ENCODE data around the gene WWC2.

DNA sequence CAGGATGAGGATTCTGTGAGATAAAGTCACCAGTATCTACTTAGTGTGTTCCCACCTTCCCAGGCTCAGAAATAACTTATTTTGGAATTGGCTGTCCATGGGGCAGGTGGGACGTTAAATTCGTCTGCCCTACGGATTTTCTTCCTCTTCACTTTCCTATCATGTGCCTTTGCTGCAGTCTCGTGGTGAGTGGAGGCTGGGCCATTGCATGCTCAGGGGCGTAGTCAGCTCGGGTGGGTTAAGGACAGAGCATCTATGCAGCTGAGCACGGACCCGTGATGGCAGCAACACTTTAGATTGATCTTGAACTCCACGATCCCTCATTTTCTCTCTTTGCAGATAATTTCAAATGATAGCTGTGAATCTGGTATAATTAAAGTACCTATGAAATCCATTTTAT lies 169.5 kb downstream of the WWC2 start:
- TF ChIP-seq, protein P1, sequence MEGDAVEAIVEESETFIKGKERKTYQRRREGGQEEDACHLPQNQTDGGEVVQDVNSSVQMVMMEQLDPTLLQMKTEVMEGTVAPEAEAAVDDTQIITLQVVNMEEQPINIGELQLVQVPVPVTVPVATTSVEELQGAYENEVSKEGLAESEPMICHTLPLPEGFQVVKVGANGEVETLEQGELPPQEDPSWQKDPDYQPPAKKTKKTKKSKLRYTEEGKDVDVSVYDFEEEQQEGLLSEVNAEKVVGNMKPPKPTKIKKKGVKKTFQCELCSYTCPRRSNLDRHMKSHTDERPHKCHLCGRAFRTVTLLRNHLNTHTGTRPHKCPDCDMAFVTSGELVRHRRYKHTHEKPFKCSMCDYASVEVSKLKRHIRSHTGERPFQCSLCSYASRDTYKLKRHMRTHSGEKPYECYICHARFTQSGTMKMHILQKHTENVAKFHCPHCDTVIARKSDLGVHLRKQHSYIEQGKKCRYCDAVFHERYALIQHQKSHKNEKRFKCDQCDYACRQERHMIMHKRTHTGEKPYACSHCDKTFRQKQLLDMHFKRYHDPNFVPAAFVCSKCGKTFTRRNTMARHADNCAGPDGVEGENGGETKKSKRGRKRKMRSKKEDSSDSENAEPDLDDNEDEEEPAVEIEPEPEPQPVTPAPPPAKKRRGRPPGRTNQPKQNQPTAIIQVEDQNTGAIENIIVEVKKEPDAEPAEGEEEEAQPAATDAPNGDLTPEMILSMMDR (IDR thresholded peaks at IDR 0.05): no peak
- no peak for TF ChIP-seq POLR2AphosphoS5 (IDR thresholded peaks at IDR 0.05; ENCODE audit: low read depth, low read length)
- TF ChIP-seq, protein P2, sequence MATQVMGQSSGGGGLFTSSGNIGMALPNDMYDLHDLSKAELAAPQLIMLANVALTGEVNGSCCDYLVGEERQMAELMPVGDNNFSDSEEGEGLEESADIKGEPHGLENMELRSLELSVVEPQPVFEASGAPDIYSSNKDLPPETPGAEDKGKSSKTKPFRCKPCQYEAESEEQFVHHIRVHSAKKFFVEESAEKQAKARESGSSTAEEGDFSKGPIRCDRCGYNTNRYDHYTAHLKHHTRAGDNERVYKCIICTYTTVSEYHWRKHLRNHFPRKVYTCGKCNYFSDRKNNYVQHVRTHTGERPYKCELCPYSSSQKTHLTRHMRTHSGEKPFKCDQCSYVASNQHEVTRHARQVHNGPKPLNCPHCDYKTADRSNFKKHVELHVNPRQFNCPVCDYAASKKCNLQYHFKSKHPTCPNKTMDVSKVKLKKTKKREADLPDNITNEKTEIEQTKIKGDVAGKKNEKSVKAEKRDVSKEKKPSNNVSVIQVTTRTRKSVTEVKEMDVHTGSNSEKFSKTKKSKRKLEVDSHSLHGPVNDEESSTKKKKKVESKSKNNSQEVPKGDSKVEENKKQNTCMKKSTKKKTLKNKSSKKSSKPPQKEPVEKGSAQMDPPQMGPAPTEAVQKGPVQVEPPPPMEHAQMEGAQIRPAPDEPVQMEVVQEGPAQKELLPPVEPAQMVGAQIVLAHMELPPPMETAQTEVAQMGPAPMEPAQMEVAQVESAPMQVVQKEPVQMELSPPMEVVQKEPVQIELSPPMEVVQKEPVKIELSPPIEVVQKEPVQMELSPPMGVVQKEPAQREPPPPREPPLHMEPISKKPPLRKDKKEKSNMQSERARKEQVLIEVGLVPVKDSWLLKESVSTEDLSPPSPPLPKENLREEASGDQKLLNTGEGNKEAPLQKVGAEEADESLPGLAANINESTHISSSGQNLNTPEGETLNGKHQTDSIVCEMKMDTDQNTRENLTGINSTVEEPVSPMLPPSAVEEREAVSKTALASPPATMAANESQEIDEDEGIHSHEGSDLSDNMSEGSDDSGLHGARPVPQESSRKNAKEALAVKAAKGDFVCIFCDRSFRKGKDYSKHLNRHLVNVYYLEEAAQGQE (IDR thresholded peaks at IDR 0.05; ENCODE audit: insufficient read depth in 1 of 2, low read depth in 2 of 2, low read length in 1 of 2): no peak
- no peak for TF ChIP-seq SIN3A (IDR thresholded peaks at IDR 0.05; ENCODE audit: borderline replicate concordance, insufficient read depth, low read depth, low read length)
